ENCODE results near the gene GPR32.
"Not testable (repeated sequence)": the region's sequence is repeated elsewhere in the genome, so short reads cannot be mapped to it uniquely, and the experiment has no call there.

Gene GPR32

GRCh38 chr19:50783848-50784152, 13.5 kb downstream of the GPR32 start:
- DNase-seq (ENCODE audit: low spot score): not testable (repeated sequence)

DNA sequence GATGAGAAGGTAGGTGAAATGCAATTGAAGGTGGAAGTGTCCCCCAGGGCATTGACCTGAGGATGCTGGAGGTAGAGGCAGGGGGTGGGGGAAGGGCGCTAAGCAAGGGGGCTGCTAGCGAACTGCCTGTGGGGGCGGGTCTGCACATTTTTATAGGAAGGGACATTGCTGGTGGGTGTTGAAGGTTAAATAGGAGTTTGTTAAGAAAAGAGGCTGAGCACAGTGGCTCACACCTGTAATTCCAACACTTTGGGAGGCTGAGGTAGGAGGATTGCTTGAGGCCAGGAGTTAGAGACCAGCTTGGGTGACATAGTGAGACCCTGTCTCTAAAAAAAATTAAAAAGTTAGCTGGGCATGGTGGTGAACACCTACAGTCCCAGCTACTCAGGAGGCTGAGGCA, 14.4 kb downstream of the GPR32 start:
- DNase-seq (ENCODE audit: low spot score): no peak

DNA sequence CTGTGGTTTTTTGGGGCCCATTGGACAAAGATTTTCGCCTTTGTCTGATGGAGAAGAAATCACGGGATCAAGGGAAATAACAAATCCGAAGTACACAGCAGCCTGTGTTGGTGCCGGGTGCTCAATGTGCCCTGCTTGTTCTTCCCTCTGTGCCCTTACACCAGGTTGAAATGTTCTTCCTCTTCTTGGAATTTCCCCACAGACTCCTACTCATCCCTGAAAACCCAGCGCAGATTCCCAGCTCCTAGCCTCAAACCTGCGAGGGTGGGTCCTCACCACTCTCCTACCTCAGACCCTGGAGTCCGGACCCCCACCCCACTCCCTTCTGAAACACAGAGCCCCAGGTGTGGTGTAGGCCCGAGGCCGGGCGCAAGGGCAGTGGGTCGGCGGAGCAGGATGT, 15.1 kb downstream of the GPR32 start:
- DNase-seq (ENCODE audit: low spot score): no peak

- no peak for DNase-seq (ENCODE audit: low spot score)
Observed at GRCh38 chr19:50790396-50790795, 20.1 kb downstream of the GPR32 start, which contains the start of gene ACP4. Gene ACP4 (plus strand): TSS chr19:50790415. CDS start chr19:50790415, 0 bp downstream.

- no peak for DNase-seq (ENCODE audit: low spot score)
Observed at GRCh38 chr19:50790922-50791467, 20.7 kb downstream of the GPR32 start.

DNA sequence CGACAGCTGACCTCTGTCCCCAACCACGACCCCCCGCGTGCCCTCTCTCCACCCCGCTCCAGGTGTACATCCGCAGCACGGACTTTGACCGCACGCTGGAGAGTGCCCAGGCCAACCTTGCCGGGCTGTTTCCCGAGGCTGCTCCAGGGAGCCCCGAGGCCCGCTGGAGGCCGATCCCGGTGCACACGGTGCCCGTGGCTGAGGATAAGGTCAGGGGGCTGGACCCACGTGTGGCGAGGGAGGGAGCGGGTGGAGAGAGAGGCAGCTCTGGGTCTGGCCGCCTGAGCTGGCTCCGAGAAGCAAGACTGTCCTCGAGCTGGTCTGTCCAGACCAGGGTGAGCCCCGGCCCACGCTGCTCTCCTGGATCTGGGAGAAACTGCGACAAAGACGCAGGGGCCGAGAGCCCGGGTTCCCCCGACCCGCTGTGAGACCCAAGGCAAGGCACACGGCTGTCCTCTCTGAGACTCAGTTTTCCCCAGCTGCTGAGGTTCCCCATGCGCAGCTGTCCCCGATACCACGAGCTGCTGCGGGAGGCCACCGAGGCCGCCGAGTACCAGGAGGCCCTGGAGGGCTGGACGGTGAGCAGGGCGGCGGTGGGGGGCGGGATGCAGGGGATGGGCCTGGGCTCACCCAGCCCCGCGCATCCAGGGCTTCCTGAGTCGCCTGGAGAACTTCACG, 21.5 kb downstream of the GPR32 start:
- no peak for DNase-seq (ENCODE audit: low spot score)

- no peak for DNase-seq (ENCODE audit: low spot score)
Observed at GRCh38 chr19:50792272-50793250, 22.3 kb downstream of the GPR32 start.

DNA sequence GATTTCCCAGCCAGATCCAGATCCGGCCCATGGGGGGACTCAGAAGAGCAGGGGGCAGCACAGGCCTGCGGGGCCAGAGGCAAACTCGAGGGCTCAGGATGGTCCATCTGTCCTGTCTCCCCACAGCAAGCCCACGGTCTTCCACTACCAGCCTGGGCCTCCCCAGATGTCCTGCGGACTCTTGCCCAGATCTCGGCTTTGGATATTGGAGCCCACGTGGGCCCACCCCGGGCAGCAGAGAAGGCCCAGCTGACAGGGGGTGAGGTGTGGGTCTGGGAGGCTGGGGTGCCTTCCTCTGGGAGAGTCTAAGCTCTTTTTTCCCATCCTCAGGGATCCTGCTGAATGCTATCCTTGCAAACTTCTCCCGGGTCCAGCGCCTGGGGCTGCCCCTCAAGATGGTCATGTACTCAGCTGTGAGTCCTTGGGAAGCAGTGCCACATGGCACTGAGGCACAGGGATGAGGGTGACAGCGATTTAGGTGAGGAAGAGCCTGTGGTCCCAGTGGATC, 23.3 kb downstream of the GPR32 start:
- no peak for DNase-seq (ENCODE audit: low spot score)

GRCh38 chr19:50794074-50794875, 24.0 kb downstream of the GPR32 start:
- DNase-seq (ENCODE audit: low spot score): no peak

DNA sequence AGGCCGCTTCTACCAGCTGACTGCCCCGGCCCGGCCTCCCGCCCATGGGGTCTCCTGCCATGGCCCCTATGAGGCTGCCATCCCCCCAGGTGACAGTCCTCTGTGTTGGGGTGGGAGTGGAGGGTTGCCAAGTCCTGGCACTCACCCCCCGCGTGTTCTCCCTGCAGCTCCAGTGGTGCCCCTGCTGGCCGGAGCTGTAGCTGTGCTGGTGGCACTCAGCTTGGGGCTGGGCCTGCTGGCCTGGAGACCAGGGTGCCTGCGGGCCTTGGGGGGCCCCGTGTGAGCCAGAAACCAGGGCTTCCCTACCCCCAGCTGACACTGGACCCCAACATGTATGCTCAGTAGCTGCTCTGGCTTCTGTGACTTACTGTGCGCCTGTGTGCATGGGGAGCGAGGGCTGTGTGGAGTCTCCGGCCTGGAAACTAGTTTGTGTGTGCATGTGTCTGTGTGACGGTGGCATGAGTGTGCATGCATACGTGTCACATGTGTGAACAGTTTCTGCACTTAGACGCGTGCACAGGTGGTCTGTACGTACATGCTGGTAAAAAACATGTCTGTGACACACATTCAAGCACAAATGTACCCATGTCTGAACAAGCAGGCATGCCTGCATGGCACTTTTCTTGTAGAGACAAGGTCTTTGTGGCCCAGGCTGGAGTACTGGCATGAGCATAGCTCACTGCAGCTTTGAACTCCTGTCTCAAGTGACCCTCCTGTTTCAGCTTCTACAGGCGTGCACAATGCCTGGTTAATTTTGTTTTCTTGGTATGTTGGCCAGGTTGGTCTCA, 24.8 kb downstream of the GPR32 start:
- no peak for DNase-seq (ENCODE audit: low spot score)

DNA sequence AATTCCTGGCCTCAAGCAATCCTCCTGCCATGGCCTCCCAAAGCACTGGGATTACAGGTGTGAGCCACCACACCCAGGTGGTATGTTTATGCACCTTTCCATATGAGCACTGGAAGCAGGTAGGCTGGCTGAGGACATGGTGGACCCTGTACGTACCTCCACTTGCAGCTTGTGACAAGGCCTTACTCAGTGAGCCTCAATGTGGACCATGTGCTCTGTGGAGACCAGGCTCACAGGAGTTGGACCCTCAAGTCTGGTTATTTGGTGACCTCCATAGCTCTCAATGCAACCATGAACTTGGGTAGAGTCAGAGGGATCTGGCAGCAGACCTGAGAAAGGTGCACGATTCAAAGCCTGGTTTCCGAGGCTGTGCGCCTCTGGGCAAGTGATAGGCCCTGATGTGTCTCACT, 25.4 kb downstream of the GPR32 start:
- no peak for DNase-seq (ENCODE audit: low spot score)

DNA sequence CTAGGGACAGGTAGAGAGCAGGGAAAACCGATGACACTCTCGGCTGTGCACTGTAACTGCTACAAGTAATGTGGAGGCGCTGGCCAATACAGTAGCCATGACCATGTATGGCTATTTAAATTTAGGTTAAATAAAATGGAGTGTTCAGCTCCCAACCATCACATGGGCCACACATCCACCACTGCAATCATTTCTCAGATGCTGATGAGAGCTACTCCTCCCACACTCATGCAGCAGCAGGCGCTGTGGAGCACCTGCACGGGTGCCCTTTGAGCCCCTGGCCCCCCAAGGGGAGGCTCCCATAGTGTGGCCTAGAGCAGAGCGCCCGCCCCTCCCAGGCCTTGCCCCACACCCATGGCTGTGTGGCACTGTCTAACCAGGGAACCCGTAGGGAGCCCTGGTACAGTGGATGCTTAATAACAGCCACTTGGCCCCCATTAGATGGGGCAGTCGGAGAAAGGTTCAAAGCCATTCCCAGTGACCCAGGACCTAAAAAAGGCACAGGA, 25.9 kb downstream of the GPR32 start:
- DNase-seq (ENCODE audit: low spot score): no peak

DNA sequence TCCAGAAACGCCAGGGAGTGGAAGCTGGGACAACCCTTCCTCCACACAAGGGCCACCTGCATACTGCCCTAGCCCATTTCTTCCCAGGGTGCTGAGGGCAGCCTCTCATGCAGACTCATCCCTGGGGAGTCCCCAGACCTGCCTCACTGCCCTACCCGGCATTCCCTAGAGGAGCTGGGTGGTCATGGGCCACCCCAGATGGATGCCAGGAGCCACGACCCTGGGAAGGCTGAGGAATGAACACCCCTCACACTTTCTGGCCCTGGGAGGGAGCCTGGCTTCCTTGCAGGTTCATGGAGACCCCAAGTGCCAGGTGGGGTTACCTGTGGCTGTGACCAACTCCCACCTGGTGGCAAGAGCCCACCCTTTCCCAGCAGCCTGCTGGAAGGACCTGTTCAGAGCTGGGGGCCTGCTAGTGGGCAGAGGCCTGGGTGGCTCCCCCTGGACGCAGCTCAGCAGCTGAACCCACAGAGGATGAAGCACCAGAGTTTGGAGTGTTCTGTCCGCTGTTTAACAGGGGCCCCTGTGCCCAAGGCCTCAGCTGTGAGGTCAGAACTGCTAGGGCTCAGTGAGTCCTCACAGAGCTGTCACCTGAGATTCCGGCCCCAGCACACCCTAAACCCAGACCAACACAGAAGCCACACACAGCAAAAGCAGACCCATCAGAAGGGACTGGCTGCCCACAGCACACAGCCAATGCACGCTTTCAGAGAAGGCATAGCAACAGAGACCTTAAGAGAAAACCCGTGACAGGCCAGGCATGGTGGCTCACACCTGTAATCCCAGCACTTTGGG, 26.6 kb downstream of the GPR32 start:
- no peak for DNase-seq (ENCODE audit: low spot score)

DNA sequence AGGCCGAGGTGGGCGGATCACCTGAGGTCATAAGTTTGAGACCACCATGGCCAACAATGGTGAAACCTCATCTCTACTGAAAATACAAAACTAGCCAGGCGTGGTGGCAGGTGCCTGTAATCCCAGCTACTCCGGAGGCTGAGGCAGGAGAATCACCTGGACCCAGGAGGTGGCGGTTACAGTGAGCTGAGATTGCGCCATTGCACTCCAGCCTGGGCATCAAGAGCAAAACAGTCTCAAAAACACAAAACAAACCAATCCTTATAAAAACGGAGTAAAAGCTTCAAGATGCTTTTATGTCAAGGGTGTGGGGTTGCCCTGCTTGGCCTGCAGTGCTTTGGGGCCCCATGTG, 27.1 kb downstream of the GPR32 start:
- DNase-seq (ENCODE audit: low spot score): no peak

GRCh38 chr19:50797781-50798658, 27.8 kb downstream of the GPR32 start:
- no peak for DNase-seq (ENCODE audit: low spot score)

GRCh38 chr19:50798659-50799546, 28.6 kb downstream of the GPR32 start:
- DNase-seq (ENCODE audit: low spot score): no peak

DNA sequence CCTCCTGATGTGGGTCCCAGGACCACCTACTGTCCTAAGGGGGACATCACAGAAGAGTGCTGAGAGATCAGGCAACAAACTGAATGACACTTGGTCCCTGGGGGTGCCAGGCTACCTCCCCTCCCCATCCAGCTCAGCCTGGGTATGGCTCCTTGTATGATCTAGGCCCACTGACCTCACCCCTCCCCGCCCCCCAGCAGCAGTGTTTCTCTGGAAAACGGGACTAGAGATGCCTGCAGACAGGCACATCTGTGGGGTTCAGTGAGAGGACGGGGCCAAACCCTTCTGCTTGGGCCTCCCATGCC, 29.2 kb downstream of the GPR32 start:
- DNase-seq (ENCODE audit: low spot score): no peak

- DNase-seq (ENCODE audit: low spot score): no peak
Observed at GRCh38 chr19:50801107-50801506, 30.8 kb downstream of the GPR32 start.
